K562 (cell line): ENCODE data around the gene NR6A1. TPM values are rescaled to one million over a fixed set of nuclear protein-coding genes. Genes with fewer than 3 reads are reported as not detected.

ENCODE experiments used
- ATAC-seq: fragments of 200-7000 bp; cut with Tn5 transposase; 3 replicates; pipeline ENCODE4 v1.9.1; 2020; ENCODE audit warnings: moderate library complexity
- BruUV-seq: library from RNA; stranded (reverse); fragments of 400-500 nt; replicated peaks from 2 replicates; lab custom pipeline; 2021; lab: Mats Ljungman, UMichigan
- CTCF ChIA-PET: fragments of 300-600 bp; formaldehyde crosslinking; extraction: SDS; loops from one replicate; lab custom pipeline; 2021; ENCODE audit warnings: low intra/inter-chr PET ratio; lab: Yijun Ruan, JAX
- POLR2A ChIA-PET: fragments of 300-600, 350-650 bp; sonication (Branson Sonifier 250); formaldehyde crosslinking; extraction: SDS; loops from one replicate; lab custom pipeline; 2021; ENCODE audit warnings: antibody characterized with exemption, inconsistent platforms; lab: Yijun Ruan, JAX
- DNase-seq, 4 experiments: peaks; one replicate each; pipeline versions ENCODE4 v3.0.0 to v3.0.0-alpha.2; 2011 to 2018; ENCODE audit warnings: low spot score in 3 of 4, mixed read lengths in 3 of 4; ENCODE audit errors: extremely low read depth in 1 of 4
- FAIRE-seq: peaks from 2 replicates; lab custom pipeline; 2011; peaks lifted over from hg19 to GRCh38; lab: Jason Lieb, UNC
- H2AFZ ChIP-seq: 2 replicates; pipeline ENCODE4 v1.6.0; 2011; ENCODE audit warnings: low read depth, low read length, control low read depth, inconsistent platforms
- H3K27ac ChIP-seq: fragments of 200-600 bp; 3 replicates; pipeline ENCODE4 v1.8.0; 2011; ENCODE audit warnings: low read depth, mild to moderate bottlenecking, control low read depth, inconsistent platforms, low read length, moderate library complexity, mixed read lengths; ENCODE audit errors: extremely low read depth
- H3K27me3 ChIP-seq, 2 experiments: fragments of 300-600 bp in 1 of 2; 2 replicates in 1 of 2; 3 replicates in 1 of 2; pipeline versions ENCODE4 v1.6.0 to v1.8.0; 2011; ENCODE audit warnings: inconsistent platforms in 2 of 2, low read length in 2 of 2, mild to moderate bottlenecking in 1 of 2, mixed read lengths in 1 of 2, moderate library complexity in 1 of 2; ENCODE audit not compliant: control insufficient read depth in 2 of 2, insufficient read depth in 2 of 2
- H3K36me3 ChIP-seq: fragments of 300-600 bp; 3 replicates; pipeline ENCODE4 v1.8.0; 2011; ENCODE audit warnings: mild to moderate bottlenecking, low read length, inconsistent platforms; ENCODE audit not compliant: control insufficient read depth, insufficient read depth
- H3K4me1 ChIP-seq, 2 experiments: fragments of 200-600 bp in 1 of 2; replicated peaks in 1 of 2; 2 replicates in 1 of 2; 3 replicates in 1 of 2; pipeline versions ENCODE4 v1.5.1 to v1.8.0; 2011; ENCODE audit warnings: inconsistent platforms in 2 of 2, low read length in 2 of 2, mild to moderate bottlenecking in 1 of 2, mixed read lengths in 1 of 2, moderate library complexity in 1 of 2; ENCODE audit not compliant: control insufficient read depth in 2 of 2, insufficient read depth in 2 of 2
- H3K4me2 ChIP-seq: 2 replicates; pipeline ENCODE4 v1.6.1; 2011; ENCODE audit warnings: low read length, control low read depth, inconsistent platforms, mixed read lengths; ENCODE audit not compliant: insufficient read depth
- H3K4me3 ChIP-seq: fragments of 200-600 bp; sonication (generic), shearing (Covaris generic); 2 replicates; pipeline ENCODE4 v1.5.1; 2016; ENCODE audit warnings: control low read depth, inconsistent platforms
- H3K79me2 ChIP-seq: fragments of 200-600 bp; 3 replicates; pipeline ENCODE4 v1.8.0; 2011; ENCODE audit warnings: low read length, inconsistent platforms; ENCODE audit not compliant: control insufficient read depth, insufficient read depth
- H3K9ac ChIP-seq, 2 experiments: 2 replicates each; pipeline versions ENCODE4 v1.6.0 to v1.6.1; 2011; ENCODE audit warnings: low read depth in 2 of 2, low read length in 2 of 2, control low read depth in 1 of 2, inconsistent platforms in 1 of 2, mild to moderate bottlenecking in 1 of 2, mixed read lengths in 1 of 2; ENCODE audit not compliant: insufficient read depth in 1 of 2
- H3K9me1 ChIP-seq: one replicate; pipeline ENCODE4 v1.6.0; 2011; ENCODE audit warnings: inconsistent platforms, mild to moderate bottlenecking, low read length, moderate library complexity; ENCODE audit not compliant: control insufficient read depth, insufficient read depth
- H3K9me3 ChIP-seq: replicated peaks from 2 replicates; pipeline ENCODE4 v1.5.1; 2011; ENCODE audit warnings: low read depth, low read length, inconsistent platforms; ENCODE audit not compliant: control insufficient read depth, insufficient read depth
- H4K20me1 ChIP-seq: replicated peaks from 2 replicates; pipeline ENCODE4 v1.6.1; 2011; ENCODE audit warnings: low read length, inconsistent platforms, mixed read lengths; ENCODE audit not compliant: control insufficient read depth, insufficient read depth
- MED1 ChIP-seq: sonication (generic); formaldehyde crosslinking; IDR thresholded peaks from 2 replicates; pipeline ENCODE4 v1.8.1; 2023; ENCODE audit warnings: missing genetic modification reagents, borderline replicate concordance
- RCOR1 ChIP-seq, 2 experiments: IDR thresholded peaks; 2 replicates each; pipeline ENCODE4 v1.6.1; 2012; ENCODE audit warnings: low read depth in 2 of 2, low read length in 2 of 2, borderline replicate concordance in 1 of 2, improper control_type of control experiment in 1 of 2
- TAF7 ChIP-seq: fragments of 450-650 bp; IDR thresholded peaks from 2 replicates; pipeline ENCODE4 v1.6.1; 2016; ENCODE audit warnings: missing genetic modification characterization, missing compliant biosample characterization
- ZNF583 ChIP-seq: fragments of 250-450 bp; sonication (Bioruptor Pico); IDR thresholded peaks from 2 replicates; pipeline ENCODE4 v1.4.0; 2020
- WGBS: fragments of 100-300 bp; shearing (Covaris generic); methylation state at CpG from one replicate; pipeline ENCODE4 v1.1.6; 2016; ENCODE audit warnings: low coverage, mixed read lengths; ENCODE audit not compliant: insufficient coverage; ENCODE audit errors: missing lambda C conversion rate; 5-methylcytosine and 5-hydroxymethylcytosine counted together
- in situ Hi-C: fragments of 300-500 bp; cut with MboI; formaldehyde crosslinking; loops from 4 replicates; pipeline ENCODE4 v1.15.0; 2018; ENCODE audit warnings: inconsistent platforms, mixed read lengths
- intact Hi-C: fragments of 100-400 bp; cut with micrococcal nuclease; formaldehyde crosslinking; loops from 2 replicates; pipeline ENCODE4 v1.14.2; 2022
- polyA plus RNA-seq, 8 experiments: library from polyadenylated mRNA; depleted of rRNA in 4 of 8; stranded (reverse) in 5 of 8; unstranded in 3 of 8; fragments of >200 nt; fragmentation: Nextera tagmentation in 2 of 8; fragmentation: Illumina TruSeq in 1 of 8; extraction: Ambion mirVana in 2 of 8; extraction: Trizol in 1 of 8; gene quantifications; 2 replicates each; pipeline versions ENCODE4 v1.2.1 to v1.2.3, GENCODE V29; 2011 to 2014; ENCODE audit warnings: inconsistent platforms in 1 of 8, missing spikeins in 1 of 8
- total RNA-seq, 7 experiments: library from RNA; depleted of rRNA in 6 of 7; stranded (reverse); fragments of >200 nt in 6 of 7; fragmentation: Illumina TruSeq in 2 of 7; extraction: Trizol in 2 of 7; gene quantifications; 2 replicates each; pipeline versions ENCODE4 v1.2.1 to v1.2.3, GENCODE V29; 2011 to 2021; ENCODE audit warnings: low replicate concordance in 1 of 7
- TF ChIP-seq, protein P1 (sequence below): sonication (generic); formaldehyde crosslinking; IDR thresholded peaks from 2 replicates; pipeline ENCODE4 v1.8.0; 2022; ENCODE audit warnings: mild to moderate bottlenecking, missing genetic modification reagents
- TF ChIP-seq, protein P2 (sequence below): IDR thresholded peaks from 3 replicates; pipeline ENCODE4 v1.6.1; 2011; ENCODE audit warnings: borderline replicate concordance, mild to moderate bottlenecking, moderate library complexity; ENCODE audit not compliant: insufficient read length; ENCODE audit errors: extremely low read depth

NR6A1 gene
- total and polyA plus RNA-seq, 9 of the 15 experiments (the other 6 are each of a cell fraction or from before 2014, with no cell fraction given) = 9.7 to 55.4 (median 28.3) TPM

DNA sequence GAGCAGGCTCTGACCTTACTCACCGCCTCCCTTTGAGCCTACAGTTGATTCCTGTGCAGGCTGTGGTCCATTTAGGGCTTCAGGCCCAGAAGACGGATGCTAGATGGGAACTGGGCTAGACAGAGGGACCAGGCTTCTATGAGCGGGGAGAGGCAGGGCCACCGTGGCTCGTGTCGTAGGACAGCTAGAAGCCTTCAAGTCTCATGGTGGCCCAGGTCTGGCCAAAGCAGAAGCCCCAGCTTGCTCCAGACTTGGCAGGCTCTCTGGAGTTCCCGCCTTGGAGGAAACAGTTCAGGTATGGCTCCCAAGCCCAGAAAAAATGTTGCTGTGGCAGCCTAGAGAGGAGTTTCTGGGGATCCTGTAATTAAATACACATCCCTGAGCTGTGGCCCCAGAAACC is 253.0 kb downstream of the NR6A1 start:
- H2AFZ ChIP-seq = no peak overlapping the region
- 94% methylated on average over 4 of the region's 7 CpGs for WGBS
- H3K4me1 ChIP-seq = peaks cover 6 to 8% of the 10 kb centered on the region in 2 experiments; a peak in 4 of 5 replicates
- H3K9me1 ChIP-seq = no peaks in the 10 kb centered on the region
- H3K9me3 ChIP-seq = no peaks in the 10 kb centered on the region
- H3K4me2 ChIP-seq = no peak overlapping the region
- DNase-seq (no peak), FAIRE-seq (no peak), ATAC-seq (no peak)
- no peaks in the 10 kb centered on the region for H4K20me1 ChIP-seq
- ChIA-PET CTCF (interaction anchor here (0.7 kb wide), 1 partner anchor 1162 kb away, joined by 3 read pairs; the partner anchor contains the start of gene CRB2), POLR2A (interaction anchor here (0.7 kb wide), 1 partner anchor 662 kb away, joined by 3 read pairs; no protein-coding TSS in a partner anchor)
- no peak overlapping the region for H3K27ac ChIP-seq
- H3K79me2 ChIP-seq = no peaks in the 10 kb centered on the region
- no peak overlapping the region for H3K4me3 ChIP-seq
- in situ Hi-C loops (no loop called here), intact Hi-C loops (no loop called here)
- no peak overlapping the region for H3K9ac ChIP-seq
- peaks cover 31% of the 10 kb centered on the region; the same call in 1 of the 3 replicates for H3K36me3 ChIP-seq
- no peaks in the 10 kb centered on the region for H3K27me3 ChIP-seq
- no TSS peak for BruUV-seq
- TF ChIP-seq TAF7 (tag) (no peak), ZNF583 (CRISPR knock-in tag) (no peak), MED1 (no peak), RCOR1 (IDR thresholded peaks at IDR 0.05; ENCODE audit: borderline replicate concordance in 1 of 2, low read depth in 2 of 2, low read length in 2 of 2) (no peak)
- TF ChIP-seq, protein P1, sequence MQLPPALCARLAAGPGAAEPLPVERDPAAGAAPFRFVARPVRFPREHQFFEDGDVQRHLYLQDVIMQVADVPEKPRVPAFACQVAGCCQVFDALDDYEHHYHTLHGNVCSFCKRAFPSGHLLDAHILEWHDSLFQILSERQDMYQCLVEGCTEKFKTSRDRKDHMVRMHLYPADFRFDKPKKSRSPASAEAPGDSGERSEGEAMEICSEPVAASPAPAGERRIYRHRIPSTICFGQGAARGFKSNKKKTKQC (CRISPR knock-in tag) = no peak
- TF ChIP-seq, protein P2, sequence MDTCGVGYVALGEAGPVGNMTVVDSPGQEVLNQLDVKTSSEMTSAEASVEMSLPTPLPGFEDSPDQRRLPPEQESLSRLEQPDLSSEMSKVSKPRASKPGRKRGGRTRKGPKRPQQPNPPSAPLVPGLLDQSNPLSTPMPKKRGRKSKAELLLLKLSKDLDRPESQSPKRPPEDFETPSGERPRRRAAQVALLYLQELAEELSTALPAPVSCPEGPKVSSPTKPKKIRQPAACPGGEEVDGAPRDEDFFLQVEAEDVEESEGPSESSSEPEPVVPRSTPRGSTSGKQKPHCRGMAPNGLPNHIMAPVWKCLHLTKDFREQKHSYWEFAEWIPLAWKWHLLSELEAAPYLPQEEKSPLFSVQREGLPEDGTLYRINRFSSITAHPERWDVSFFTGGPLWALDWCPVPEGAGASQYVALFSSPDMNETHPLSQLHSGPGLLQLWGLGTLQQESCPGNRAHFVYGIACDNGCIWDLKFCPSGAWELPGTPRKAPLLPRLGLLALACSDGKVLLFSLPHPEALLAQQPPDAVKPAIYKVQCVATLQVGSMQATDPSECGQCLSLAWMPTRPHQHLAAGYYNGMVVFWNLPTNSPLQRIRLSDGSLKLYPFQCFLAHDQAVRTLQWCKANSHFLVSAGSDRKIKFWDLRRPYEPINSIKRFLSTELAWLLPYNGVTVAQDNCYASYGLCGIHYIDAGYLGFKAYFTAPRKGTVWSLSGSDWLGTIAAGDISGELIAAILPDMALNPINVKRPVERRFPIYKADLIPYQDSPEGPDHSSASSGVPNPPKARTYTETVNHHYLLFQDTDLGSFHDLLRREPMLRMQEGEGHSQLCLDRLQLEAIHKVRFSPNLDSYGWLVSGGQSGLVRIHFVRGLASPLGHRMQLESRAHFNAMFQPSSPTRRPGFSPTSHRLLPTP = no peak
